Upper lobe of right lung (tissue), 1 donor: ENCODE data around the gene TMTC1. TPM values are rescaled to one million over a fixed set of nuclear protein-coding genes. Genes with fewer than 3 reads are reported as not detected.

Source experiments
- ATAC-seq: fragments of 200-7000 bp; cut with Tn5 transposase; one replicate; pipeline ENCODE4 v1.9.1; 2020; ENCODE audit warnings: mild to moderate bottlenecking, moderate library complexity
- DNase-seq: peaks from one replicate; pipeline ENCODE4 v3.0.0-alpha.2; 2020
- H3K27ac ChIP-seq: fragments of 200-600 bp; one replicate; pipeline ENCODE4 v1.8.0; 2022
- H3K27me3 ChIP-seq: fragments of 200-600 bp; one replicate; pipeline ENCODE4 v1.8.0; 2022; ENCODE audit warnings: mild to moderate bottlenecking
- H3K36me3 ChIP-seq: fragments of 200-600 bp; one replicate; pipeline ENCODE4 v1.8.0; 2022
- H3K4me1 ChIP-seq: fragments of 200-600 bp; one replicate; pipeline ENCODE4 v1.8.0; 2022
- H3K4me3 ChIP-seq: fragments of 200-600 bp; one replicate; pipeline ENCODE4 v1.8.0; 2022; ENCODE audit warnings: mild to moderate bottlenecking
- H3K9me3 ChIP-seq: fragments of 200-600 bp; one replicate; pipeline ENCODE4 v1.8.0; 2022
- intact Hi-C: fragments of 100-400 bp; cut with DNase I; formaldehyde crosslinking; loops from one replicate; pipeline ENCODE4 v1.11.0; 2022
- total RNA-seq: library from RNA; stranded (reverse); fragmentation: NEBNext Ultra II Directional; extraction: Animal tissue kit (Norgen Biotek cat#: 25700); gene quantifications from one replicate; pipeline ENCODE4 v1.2.1, GENCODE V29; 2021
- TF ChIP-seq, protein P1 (sequence below): fragments of 200-600 bp; IDR thresholded peaks from one replicate; pipeline ENCODE4 v1.8.0; 2022; ENCODE audit warnings: antibody characterized with exemption
- donor health status: DM: no; HTN: yes; CAD: no; lungs with severe emphysema.

Gene TMTC1
- total RNA-seq, 1 donor from 2014 or later, result 37.4 TPM

DNA sequence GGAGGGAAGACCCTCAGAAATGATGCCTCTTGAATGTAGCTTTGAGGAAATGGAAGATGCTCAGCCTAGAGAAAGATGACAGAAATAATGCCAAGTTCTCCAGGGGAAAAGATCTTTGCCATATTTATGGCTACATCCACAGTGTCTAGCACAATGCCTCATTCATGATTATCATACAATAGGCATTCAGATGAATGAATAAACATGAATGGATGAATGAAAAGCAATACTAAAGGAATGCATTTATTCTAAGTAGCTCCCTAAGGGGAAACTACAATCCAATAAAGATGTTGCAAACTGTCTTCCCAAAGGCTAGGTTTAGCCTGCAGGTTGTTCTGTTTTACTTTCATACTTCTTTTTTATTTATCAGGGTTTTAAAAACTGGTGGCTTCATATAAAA is 12.0 kb downstream of the TMTC1 start:
- TF ChIP-seq, protein P1, sequence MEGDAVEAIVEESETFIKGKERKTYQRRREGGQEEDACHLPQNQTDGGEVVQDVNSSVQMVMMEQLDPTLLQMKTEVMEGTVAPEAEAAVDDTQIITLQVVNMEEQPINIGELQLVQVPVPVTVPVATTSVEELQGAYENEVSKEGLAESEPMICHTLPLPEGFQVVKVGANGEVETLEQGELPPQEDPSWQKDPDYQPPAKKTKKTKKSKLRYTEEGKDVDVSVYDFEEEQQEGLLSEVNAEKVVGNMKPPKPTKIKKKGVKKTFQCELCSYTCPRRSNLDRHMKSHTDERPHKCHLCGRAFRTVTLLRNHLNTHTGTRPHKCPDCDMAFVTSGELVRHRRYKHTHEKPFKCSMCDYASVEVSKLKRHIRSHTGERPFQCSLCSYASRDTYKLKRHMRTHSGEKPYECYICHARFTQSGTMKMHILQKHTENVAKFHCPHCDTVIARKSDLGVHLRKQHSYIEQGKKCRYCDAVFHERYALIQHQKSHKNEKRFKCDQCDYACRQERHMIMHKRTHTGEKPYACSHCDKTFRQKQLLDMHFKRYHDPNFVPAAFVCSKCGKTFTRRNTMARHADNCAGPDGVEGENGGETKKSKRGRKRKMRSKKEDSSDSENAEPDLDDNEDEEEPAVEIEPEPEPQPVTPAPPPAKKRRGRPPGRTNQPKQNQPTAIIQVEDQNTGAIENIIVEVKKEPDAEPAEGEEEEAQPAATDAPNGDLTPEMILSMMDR, result no peak
- Histone ChIP-seq H3K9me3 (no peaks in the 10 kb centered on the region), H3K27me3 (no peaks in the 10 kb centered on the region), H3K27ac (no peak overlapping the region), H3K4me3 (no peak overlapping the region), H3K4me1 (no peaks in the 10 kb centered on the region), H3K36me3 (no peaks in the 10 kb centered on the region)
- no peak for ATAC-seq
- intact Hi-C loops, result no loop called here
- DNase-seq, result no peak

DNA sequence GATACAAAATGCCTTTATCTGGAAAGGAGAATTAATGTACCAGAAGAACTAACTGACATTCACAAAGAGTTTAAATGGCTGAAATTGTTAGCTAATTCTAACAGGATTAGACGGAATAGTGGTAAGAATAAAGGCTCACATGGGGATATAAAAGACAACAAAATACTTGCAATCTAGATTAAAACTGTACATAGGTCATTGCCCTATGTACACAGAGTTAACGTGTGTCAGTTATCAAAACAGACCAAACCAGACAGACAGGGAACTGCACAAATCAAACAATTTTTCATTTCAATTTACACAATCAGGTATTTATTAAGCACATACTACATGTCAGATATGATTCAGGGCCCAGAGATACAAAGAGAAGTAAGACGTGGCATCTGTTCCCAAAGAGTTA is 12.6 kb downstream of the TMTC1 start:
- Histone ChIP-seq H3K27me3 (no peaks in the 10 kb centered on the region), H3K27ac (no peak overlapping the region), H3K4me3 (no peak overlapping the region), H3K4me1 (no peaks in the 10 kb centered on the region), H3K36me3 (no peaks in the 10 kb centered on the region), H3K9me3 (no peaks in the 10 kb centered on the region)
- TF ChIP-seq, protein P1, result no peak
- no peak for DNase-seq
- intact Hi-C loops, result no loop called here
- ATAC-seq, result no peak

DNA sequence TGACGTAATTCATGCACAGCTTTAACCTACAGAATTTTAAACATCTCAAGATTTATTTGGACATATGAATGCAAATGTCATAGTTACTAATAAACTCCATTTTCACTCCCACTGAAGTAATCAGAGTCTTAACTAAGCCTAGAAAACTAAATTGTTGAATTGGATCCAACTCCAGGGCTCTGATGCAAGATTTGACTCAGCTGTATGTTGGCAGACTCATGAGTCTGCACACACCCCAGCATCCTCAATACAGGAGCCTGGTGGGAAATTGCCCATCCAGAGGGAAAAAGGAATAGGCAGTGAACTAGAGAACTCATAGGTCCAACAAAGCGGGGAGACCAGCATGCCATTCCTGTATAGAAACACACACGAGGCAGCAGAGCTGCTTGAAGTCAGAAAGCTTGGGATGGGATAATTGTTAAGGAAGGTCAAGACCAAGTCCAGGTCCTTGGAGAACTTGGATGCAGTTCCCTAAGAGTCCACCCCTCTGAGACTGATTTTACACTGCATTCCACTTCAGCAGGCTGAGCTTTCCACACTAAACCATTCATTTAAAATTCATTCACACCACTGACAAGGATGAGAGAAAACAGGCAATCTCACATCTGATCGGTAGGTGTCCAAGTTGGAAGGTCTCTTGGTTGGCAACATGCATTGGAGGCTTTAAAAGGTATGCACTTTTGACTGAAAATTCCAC is 14.4 kb downstream of the TMTC1 start:
- TF ChIP-seq, protein P1, result no peak
- H3K36me3 ChIP-seq, result no peaks in the 10 kb centered on the region
- H3K4me1 ChIP-seq, result no peaks in the 10 kb centered on the region
- intact Hi-C loops, result no loop called here
- no peaks in the 10 kb centered on the region for H3K9me3 ChIP-seq
- no peaks in the 10 kb centered on the region for H3K27me3 ChIP-seq
- DNase-seq (no peak), ATAC-seq (no peak)
- no peak overlapping the region for H3K27ac ChIP-seq
- H3K4me3 ChIP-seq, result no peak overlapping the region

DNA sequence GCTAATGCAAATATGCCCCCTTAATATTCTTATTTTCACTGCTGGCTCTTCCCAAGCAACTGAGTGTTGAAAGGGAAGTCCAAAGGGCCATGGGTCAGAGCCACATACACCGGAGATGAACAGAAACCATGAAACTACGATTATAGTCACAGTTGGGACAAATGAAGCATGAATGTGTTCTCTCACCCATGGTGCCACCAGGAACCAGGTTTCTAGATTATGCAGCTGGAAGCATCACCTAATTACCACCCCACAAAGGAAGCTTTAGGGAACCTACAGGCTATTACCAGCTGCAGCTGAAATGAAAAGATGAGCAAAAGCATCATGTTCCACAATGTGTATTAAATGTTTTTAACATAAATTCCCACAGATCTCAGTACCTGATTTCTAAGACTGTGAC is 15.4 kb downstream of the TMTC1 start:
- intact Hi-C loops, result no loop called here
- H3K4me1 ChIP-seq, result no peaks in the 10 kb centered on the region
- TF ChIP-seq, protein P1, result no peak
- no peaks in the 10 kb centered on the region for H3K27me3 ChIP-seq
- DNase-seq (no peak), ATAC-seq (no peak)
- no peaks in the 10 kb centered on the region for H3K9me3 ChIP-seq
- no peaks in the 10 kb centered on the region for H3K36me3 ChIP-seq
- H3K4me3 ChIP-seq, result no peak overlapping the region
- H3K27ac ChIP-seq, result no peak overlapping the region

DNA sequence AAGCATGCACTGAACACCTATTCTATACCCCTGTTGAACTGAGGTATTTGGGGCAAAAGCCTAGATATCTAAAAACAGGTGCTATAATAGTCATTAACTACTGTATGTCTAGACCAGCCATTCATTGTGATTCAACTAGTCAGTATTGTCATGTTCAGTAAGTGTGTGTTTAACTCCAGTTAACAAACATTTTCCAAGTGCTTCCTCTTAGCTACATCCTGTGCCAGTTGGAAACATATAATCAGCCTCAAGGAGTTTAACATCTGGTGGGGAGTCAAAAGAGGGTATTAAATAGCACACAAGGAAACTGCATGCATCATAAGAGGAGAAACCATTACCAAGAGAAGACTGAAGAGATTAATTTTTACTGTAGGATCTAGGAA is 20.4 kb downstream of the TMTC1 start:
- TF ChIP-seq, protein P1, result no peak
- Histone ChIP-seq H3K27ac (no peak overlapping the region), H3K4me1 (no peaks in the 10 kb centered on the region), H3K4me3 (no peak overlapping the region), H3K27me3 (no peaks in the 10 kb centered on the region), H3K9me3 (no peaks in the 10 kb centered on the region), H3K36me3 (no peaks in the 10 kb centered on the region)
- no peak for DNase-seq
- ATAC-seq, result no peak
- intact Hi-C loops, result no loop called here
